HG03558 (cell line): ENCODE measurements around the gene CCNY.

Source experiments
- ATAC-seq: cut with Tn5 transposase; IDR thresholded peaks from one replicate; pipeline ENCODE4 v1.9.1; 2021; ENCODE audit warnings: moderate number of reproducible peaks; ENCODE audit not compliant: unreplicated experiment; ENCODE audit errors: extremely low read depth

Gene CCNY

DNA sequence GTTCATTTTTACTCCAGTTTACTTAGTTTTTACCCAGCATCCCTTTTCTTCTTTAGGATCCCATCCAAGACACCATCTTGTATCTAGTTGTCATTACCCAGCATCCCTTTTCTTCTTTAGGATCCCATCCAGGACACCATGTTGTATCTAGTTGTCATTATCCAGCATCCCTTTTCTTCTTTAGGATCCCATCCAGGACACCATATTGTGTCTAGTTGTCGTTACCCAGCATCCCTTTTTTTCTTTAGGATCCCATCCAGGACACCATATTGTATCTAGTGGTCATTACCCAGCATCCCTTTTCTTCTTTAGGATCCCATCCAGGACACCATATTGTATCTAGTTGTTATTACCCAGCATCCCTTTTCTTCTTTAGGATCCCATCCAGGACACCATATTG, 205.4 kb downstream of the CCNY start:
- no peak for ATAC-seq

DNA sequence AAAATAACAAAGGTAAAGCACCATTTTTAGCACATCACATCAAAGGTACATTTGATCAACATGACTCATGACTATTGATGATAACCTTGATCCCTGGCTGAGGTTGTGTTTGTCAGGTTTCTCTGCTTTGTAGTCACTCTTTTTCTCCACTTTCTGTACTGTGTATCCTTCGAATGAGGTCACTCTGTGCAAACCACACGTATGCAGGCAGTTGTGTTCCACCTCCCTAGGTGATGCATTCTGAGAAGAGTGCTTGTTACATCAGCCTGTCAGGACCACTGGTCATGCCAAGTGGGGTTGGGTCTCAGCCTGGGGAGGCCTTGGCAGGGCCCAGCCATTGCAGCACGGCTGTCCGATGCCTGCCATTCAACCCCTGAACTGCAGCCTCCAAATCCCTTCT, 206.0 kb downstream of the CCNY start:
- no peak for ATAC-seq

DNA sequence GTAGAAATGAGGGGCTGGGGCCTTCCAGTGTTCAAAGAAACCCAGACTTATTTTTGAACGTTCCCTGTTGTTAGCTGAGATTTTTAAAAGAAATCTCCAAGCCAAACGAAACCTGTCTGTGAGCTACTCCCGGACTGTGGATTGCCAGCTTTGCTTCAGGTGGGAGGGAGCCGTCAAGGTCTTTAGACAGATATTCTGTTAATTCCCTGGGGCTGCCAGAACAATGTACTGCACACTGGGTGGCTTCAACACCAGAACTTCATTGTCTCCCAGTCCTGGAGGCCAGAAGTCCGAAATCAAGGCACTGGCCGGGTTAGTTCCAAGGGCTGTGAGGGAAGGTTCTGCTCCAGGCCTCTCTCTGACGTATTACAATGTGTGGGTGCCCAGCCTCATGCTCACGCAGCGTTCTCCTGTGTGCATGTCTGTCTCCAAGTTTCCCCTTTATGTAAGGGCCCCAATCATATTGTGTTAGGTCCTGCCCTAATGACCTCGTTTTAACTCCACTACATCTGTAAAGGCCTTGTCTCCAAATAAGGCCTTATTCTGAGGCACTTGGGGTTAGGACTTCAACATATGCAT, 208.9 kb downstream of the CCNY start:
- no peak for ATAC-seq

DNA sequence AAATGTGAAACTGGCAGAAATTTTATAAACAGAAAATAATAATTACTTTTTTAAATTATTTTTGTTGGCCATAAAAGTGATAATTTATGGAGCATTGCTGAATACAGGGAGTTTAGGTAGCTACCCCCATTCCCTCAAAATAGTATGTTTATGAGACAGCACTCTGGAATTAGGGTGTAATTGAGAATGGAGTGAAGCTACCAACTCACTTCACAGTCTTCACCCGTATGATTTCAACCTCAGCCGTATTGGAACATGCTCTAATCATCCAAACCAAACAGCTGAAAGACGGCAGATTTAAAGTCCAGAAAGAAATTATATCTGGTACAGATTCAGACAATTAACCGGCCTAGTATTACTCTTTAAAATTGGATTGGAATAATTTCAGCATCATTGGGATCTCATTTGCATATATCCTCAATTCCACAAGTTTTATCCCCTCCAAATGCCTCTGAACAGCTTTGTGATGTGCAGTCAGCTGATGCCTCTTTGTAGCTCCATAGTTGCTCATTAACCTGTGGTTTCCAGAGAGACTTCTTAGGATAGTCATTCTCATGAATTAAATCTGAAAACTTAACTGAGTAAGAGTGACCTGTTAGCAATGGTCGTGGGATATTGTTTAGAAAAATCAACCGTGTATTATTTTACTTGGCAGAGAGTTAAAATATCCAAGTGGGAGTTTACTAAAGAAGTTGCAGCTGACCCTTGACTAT, 209.7 kb downstream of the CCNY start:
- ATAC-seq, result no peak

DNA sequence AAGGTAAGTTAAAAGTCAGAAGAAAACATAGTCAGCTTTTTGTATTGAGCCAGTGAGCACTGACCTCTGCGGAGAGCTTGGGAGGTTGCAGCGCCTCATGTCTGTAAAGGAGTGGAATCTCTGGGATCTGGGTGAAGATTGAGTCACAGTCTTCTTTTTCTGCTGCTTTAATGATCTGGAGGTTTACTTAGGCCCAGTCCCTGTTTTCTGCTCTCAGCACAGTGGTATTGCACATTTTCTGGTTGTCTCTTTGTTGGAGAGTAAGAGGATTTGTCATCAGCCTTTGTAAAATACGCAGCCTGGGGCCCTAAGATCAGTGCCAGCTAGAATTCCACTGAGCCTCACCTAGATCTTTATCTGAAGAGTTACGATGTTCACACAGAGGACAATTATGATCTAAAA, 210.5 kb downstream of the CCNY start:
- no peak for ATAC-seq

DNA sequence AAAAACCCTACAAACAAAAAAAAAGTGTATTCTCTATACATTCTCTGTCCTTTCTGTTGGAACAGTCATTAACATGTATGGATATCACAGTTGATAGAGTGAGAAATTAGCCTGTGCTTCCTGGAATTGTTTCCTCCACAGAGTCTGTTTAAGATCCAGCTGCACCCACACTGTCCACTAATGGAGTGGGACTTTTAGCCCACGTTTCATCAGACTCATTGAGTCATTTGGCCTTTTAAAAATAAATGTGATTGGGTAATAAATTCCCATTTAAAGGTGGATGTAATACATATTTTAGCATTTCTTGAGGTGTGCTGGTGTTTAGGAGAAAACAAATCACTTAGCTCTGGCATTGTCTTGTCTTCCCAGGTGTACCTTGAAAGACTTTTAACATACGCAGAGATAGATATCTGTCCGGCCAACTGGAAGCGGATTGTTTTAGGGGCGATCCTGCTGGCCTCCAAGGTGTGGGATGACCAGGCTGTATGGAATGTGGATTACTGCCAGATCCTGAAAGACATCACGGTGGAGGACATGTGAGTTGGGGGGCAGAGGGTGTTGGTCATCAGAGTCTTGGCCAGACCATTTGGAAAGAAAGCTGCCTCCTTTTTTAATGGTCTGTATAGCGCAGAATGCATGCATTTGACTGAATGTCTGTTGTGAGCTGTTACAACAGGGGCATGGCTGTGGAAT, 216.5 kb downstream of the CCNY start:
- no peak for ATAC-seq

DNA sequence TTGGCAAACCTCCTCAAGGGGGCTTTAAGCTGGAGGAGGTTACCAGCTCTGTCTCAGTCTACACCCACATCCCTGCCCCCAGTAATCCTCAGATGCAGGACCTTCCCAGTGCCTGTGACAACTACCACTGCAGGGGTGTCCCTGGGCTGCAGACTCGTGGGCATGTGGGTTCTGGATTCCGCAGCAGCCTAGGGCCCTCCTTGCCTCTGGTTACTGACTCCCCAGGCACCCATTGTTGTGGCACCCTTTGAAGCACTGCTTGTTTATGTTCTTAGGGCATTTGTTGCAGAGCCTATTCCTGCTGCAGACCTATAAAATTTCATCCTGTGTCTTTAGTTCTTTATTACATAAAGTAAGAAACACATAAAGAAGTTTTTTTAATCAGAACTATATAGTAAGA, 217.7 kb downstream of the CCNY start:
- ATAC-seq, result no peak

DNA sequence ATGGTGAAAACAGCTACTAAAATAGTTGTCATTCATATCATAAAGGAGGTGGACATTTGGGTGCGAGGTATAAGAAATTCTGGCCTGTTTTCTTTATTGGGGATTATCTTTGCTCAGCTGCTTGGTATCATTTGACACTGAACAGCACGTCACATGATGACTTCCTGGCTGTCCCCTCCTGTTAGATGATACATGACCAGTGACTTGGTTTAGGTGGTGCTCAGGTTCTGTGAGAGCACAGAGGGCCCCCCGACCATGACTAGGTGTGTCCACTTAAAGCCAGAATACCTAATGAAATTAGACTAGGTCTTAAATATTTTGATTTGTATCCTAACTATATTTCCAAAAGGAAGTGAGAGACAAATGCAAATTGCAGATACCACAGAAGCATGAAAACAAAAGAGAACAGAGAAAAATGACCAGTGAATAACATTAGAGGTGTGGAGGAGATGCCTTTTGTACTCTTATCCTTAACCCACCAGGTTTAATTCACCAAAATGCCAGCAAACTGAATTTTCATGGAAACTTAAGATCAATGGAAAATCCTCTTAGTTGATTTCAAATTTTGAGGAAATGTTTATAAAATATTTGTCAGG, 218.2 kb downstream of the CCNY start:
- no peak for ATAC-seq

DNA sequence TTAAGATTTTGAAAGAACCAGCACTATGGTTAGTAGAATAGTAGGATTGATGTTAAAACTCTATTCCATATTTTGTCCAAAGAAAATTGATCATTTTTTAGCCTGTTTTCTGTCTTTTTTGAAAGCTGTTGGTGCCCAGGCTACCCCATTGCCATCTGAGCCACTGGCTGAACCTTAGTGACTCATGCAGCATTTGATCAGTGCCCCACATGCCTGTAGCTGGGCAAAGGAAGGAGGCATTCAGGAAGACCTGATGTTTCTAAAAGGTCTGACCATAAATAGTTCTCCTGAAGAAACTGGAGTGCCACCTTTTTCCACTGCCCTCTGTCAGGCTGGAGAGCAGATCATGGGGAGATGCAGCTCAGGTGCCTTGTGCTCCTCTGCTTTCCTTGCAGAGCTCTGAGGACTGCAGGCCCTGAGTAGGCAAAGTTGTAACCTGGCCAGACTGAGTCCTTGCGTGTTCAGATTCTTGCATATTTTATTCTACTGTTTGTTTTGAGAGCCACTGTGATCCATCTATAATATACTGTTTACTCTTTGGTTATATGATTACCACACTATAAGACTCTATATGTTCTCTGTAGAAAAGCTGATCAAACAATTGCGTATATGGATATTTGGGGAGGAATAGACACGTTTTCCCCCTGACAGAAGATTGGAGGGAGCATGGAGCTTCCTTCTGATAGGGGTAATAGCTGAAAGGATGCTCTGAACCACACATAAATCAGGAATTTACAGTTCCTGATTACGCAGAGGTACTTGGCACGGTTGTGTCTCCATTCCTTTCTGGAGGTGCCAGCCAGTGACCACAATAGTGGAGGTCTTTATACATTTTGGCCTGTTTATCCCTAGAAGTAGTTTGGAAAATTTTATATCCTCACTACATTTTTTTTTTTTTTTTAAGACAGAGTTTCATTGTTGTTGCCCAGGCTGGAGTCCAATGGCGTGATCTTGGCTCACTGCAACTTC, 219.9 kb downstream of the CCNY start:
- ATAC-seq, result no peak

DNA sequence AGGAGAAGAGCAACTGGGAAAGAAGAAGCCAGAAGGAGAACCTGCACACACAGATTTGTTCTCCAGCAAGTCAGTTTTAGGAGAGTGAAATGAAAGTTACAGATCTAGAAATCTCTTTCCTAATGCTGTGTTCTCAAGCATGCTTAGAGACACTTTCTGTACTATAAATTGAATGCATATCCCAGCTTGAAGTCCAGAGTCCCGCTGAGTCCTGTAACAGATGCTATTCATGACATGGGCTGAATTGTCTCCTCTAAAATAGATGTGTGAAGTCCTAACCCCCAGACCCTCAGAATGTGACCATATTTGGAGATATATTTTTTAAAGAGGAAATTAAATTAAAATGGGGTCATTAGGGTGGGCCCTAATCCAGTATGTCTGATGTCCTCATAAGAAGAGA, 222.0 kb downstream of the CCNY start:
- ATAC-seq, result no peak

DNA sequence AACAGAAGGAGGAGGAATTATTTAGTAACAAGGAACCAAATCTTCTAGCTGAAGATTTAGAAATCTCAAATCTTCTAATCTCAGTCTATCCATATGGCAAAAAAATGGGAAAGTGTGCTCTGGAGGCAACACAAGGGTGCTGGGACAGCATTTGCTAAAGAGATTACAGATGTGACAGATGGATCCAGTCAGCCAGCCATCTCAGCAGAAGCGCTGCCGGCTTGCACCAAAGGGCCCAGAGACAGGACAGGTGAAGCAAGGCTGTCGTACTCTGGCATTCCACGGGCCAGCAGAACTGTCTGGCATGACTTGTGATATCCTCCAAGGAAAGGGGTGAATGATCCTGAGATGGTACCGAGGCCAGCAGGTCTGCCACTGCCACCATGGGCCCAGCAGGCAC, 223.1 kb downstream of the CCNY start:
- no peak for ATAC-seq

DNA sequence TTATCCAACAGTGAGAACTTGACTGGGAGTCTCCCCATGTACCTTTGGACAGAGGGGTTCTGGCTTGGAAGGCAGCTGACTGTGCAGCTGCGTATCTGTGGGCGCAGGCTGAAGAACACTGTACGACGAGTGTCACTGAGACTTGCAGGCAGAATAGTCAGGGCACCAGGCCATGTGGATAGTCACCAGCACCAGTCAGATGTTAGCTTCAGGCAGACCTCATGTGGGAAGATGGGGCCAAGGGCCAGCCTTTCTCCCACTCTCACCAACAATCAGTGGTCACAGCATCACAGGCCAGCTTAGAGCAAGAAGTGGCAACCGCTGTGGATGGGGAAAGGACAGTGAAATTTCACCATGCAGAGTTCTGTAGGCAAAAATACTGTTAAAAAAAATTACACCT, 225.4 kb downstream of the CCNY start:
- no peak for ATAC-seq

DNA sequence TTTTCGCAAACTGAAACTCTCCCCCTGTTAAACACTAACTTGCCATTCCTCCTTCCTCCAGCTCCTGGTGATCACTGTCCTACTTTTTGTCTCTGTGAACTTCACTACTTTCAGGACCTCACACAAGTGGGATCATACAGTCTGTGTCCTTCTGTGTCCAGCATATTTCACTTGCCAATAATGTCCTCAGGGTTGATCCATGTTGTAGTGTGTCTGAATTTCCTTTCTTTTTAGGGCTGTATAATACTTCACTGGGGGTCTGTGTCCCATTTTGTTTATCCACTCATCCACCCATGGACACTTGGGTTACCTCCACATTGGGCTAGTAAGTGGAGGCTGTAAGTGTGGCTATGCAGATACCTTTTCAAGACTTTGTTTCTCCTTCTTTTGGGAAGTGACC, 226.1 kb downstream of the CCNY start:
- ATAC-seq, result no peak

DNA sequence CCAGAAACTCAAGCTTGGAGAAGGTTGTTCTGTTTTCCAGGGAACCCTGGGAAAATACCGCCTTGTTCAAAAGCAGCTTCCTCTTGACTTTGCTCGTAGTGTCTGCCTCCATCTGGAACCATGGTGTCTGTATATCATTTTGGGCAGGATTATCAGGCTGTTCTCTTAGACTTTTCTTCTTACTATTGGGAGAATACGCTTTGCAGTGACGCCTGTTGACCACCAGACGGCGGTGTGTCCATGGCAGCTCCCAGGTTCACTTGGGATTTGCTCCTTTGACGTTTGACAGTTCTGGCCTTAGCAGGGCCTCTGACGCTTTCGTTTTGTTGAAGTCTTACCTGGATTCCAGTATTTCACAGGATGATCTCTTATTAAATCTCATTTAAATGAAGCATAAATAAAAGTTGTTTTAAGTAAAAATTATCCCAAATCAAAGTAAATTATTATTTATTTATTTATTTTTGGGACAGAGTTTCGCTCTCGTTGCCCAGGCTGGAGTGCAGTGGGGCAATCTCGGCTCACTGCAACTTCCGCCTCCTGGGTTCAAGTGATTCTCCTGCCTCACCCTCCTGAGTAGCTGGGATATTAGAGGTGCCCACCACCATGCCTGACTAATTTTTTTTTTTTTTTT, 227.1 kb downstream of the CCNY start:
- ATAC-seq, result no peak

DNA sequence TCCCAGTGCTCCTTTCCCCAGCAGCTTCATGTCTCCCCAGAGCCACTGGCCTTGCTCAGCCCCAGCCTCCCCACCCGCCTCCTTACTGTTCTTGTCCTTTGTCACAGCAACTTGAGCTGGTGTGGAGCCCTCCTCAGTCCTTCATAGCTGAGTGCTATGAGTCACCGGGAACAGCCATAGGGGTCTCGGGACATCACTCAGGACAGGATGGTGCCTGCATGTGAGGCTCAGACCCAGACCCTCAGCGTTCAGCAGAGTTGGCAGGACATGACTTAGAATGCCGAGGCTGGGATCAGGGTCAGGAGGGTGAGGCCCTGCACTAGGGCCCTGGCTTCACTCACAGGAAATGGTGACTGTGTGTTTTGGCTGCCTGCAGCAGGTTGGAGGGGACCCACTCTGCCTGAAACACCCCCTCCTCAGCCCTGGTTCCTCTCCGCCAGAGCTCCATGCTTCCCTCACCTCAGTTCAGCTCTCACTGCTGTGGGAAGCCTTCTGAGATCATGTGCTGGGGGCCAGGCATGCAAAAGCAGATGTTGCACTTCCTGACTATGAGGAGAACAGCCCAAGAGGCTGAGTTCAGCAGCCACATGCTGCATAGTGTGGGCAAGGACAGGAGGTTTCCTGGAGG, 228.1 kb downstream of the CCNY start:
- no peak for ATAC-seq

DNA sequence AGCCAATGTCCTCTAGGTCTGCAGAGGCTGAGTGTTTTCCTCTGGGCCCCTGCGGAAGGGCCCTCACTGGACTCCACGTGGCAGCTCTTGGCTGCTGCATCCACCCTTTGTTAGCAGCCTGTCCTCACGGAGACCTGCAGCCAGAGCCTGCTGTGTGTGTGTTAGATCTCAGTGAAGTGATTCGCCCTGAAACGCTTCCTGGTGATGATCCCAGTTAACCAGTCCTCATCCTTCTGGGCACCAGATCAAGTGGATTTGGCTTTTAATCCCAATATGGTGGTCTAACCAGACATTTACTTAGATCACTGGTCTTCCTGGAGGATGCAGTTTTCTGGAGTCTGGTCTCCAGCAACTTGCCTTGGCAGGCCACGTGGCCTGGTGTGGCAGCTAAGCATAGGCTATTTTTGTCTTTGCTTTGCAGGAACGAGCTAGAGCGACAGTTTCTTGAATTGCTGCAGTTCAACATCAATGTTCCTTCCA, 229.3 kb downstream of the CCNY start:
- no peak for ATAC-seq

DNA sequence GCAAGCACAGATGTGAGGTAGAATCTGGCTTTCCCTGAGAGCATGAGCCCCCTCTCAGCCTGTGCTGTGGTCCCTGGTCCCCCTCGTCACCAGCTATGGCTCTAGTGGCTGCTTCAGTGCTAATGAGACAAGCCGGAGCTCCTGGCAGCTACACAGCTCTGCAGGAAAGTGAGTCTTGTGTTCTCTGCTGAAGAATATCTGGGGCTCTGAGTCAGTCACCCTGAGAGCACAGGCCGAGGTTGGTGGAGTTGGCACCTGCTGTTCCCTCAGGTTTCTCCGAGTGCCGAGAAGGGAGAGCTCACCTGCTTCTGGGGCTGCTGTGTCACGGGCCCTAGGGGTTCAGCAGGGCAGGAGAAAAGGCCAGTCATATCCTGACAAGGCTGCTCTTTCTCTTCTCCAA, 231.6 kb downstream of the CCNY start:
- no peak for ATAC-seq

DNA sequence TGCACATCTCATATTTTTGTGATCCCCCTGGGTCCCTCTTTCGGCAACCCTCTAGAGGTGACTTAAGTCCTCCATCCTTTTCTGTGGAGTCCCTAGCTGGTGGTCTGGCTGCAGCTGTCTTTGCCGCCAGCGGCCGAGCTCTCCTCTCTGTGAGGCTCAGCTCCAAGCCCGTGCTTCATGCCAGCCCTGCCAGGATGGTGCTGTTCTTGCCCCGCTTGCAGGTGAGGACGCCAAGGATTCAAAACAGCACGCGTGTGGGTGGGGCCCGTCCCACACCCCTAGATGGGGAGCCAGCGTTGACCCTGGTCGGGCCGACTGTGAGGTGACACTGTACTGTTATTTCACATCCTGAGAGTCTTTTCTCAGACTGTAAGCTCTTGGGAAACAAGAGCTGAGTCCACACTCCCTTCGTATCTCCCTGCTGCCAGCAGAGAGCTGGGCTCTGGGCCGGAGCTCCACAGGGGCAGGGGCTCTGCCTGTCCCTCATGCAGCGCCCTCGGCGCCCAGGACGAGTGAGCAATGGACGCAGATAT, 232.2 kb downstream of the CCNY start:
- no peak for ATAC-seq

DNA sequence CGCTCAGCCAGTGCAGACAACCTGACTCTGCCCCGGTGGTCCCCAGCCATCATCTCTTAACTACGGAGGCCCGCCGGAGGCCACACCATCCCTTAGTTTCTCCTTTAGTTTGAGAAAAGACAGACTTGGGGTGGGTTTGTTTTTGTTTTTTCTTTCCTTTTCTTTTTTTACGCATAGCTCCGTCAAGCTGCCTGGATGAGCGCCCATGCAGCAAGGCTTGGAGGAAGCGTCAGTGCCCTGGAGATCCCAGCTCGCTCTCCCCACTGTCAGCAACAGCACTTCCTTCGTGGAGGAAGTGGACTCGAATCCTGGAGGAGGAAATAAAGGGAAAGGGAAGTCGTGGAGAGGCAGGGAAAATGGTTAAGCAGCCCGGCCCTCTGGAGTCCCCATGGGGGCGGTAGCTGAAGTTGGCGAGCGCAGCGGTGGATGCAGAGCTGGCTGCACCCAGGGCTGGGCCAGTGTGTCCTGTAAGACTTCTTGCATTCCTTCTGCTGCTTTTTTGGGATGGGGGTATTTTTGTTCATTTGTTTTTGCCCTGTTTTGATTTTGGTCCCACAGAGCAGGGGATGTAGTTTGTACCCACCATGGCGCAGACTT, 232.9 kb downstream of the CCNY start:
- ATAC-seq, result no peak
